ENCODE measurements around the gene AGBL3.

The AGBL3 gene

DNA sequence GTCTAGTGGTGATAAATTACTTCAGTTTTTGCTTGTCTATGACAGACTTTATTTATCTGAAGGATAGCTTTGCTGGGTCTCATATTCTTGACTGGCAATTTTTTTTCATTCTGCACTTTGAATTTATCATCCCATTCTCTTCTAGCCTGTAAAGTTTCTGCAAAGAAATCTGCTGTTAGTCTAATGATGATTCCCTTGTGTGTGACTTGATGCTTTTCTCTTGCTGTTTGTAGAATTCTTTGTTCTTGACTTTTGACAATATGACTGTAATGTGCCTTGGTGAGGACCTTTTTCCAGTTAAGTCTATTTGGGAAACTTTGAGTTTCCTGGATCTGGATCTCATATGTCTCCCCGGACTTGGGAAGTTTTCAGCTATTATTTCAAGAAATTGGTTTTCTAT, 102.3 kb downstream of the AGBL3 start:
- H3K9ac ChIP-seq (ENCODE audit: low read length): no peak overlapping the region
- H3K4me3 ChIP-seq (ENCODE audit: low read length): no peak overlapping the region
- H3K4me2 ChIP-seq (ENCODE audit: low read depth, low read length): no peak overlapping the region
- H3K4me1 ChIP-seq (ENCODE audit: low read length): no peaks in the 10 kb centered on the region
- H3K79me2 ChIP-seq (ENCODE audit: low read length): no peaks in the 10 kb centered on the region
- H3K9me2 ChIP-seq (replicated peaks; ENCODE audit: insufficient read depth, low read length): 0 out of 2 replicates have a peak, but pooled peaks cover 2% of the 10 kb centered on the region
- TF ChIP-seq EZH2phosphoT487 (IDR thresholded peaks at IDR 0.05; ENCODE audit: low read length) (no peak), EZH2 (optimal IDR thresholded peaks at IDR 0.05; ENCODE audit: low read depth, low read length) (no peak)
- TF ChIP-seq, protein P1, sequence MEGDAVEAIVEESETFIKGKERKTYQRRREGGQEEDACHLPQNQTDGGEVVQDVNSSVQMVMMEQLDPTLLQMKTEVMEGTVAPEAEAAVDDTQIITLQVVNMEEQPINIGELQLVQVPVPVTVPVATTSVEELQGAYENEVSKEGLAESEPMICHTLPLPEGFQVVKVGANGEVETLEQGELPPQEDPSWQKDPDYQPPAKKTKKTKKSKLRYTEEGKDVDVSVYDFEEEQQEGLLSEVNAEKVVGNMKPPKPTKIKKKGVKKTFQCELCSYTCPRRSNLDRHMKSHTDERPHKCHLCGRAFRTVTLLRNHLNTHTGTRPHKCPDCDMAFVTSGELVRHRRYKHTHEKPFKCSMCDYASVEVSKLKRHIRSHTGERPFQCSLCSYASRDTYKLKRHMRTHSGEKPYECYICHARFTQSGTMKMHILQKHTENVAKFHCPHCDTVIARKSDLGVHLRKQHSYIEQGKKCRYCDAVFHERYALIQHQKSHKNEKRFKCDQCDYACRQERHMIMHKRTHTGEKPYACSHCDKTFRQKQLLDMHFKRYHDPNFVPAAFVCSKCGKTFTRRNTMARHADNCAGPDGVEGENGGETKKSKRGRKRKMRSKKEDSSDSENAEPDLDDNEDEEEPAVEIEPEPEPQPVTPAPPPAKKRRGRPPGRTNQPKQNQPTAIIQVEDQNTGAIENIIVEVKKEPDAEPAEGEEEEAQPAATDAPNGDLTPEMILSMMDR (IDR thresholded peaks at IDR 0.05; ENCODE audit: low read length): no peak
- H2AFZ ChIP-seq (ENCODE audit: low read length): no peak overlapping the region
- no peaks in the 10 kb centered on the region for H3K27me3 ChIP-seq (replicated peaks; ENCODE audit: insufficient read depth, low read length)
- no peaks in the 10 kb centered on the region for H3F3A ChIP-seq (ENCODE audit: insufficient read depth, low read length)
- DNase-seq: no peak
- H3K27ac ChIP-seq (ENCODE audit: low read length): no peak overlapping the region
- H3K36me3 ChIP-seq (replicated peaks; ENCODE audit: insufficient read depth, low read length): no peaks in the 10 kb centered on the region
- H4K20me1 ChIP-seq (ENCODE audit: insufficient read depth, low read length): no peaks in the 10 kb centered on the region
- H3K9me3 ChIP-seq (replicated peaks; ENCODE audit: insufficient read depth, low read length): no peaks in the 10 kb centered on the region

- H3K9me2 ChIP-seq (replicated peaks; ENCODE audit: insufficient read depth, low read length): 0 out of 2 replicates have a peak, but pooled peaks cover 2% of the 10 kb centered on the region
- TF ChIP-seq EZH2 (optimal IDR thresholded peaks at IDR 0.05; ENCODE audit: low read depth, low read length) (no peak), EZH2phosphoT487 (IDR thresholded peaks at IDR 0.05; ENCODE audit: low read length) (no peak)
- no peak for DNase-seq
- no peaks in the 10 kb centered on the region for H4K20me1 ChIP-seq (ENCODE audit: insufficient read depth, low read length)
- H3K4me1 ChIP-seq (ENCODE audit: low read length): no peaks in the 10 kb centered on the region
- H3K36me3 ChIP-seq (replicated peaks; ENCODE audit: insufficient read depth, low read length): no peaks in the 10 kb centered on the region
- H3F3A ChIP-seq (ENCODE audit: insufficient read depth, low read length): no peaks in the 10 kb centered on the region
- H3K79me2 ChIP-seq (ENCODE audit: low read length): no peaks in the 10 kb centered on the region
- no peak overlapping the region for H2AFZ ChIP-seq (ENCODE audit: low read length)
- H3K9me3 ChIP-seq (replicated peaks; ENCODE audit: insufficient read depth, low read length): no peaks in the 10 kb centered on the region
- no peak overlapping the region for H3K27ac ChIP-seq (ENCODE audit: low read length)
- no peak overlapping the region for H3K9ac ChIP-seq (ENCODE audit: low read length)
- no peaks in the 10 kb centered on the region for H3K27me3 ChIP-seq (replicated peaks; ENCODE audit: insufficient read depth, low read length)
- no peak overlapping the region for H3K4me2 ChIP-seq (ENCODE audit: low read depth, low read length)
- H3K4me3 ChIP-seq (ENCODE audit: low read length): no peak overlapping the region
Measured at GRCh38 chr7:135091717-135092116, 105.4 kb downstream of the AGBL3 start.

- Histone ChIP-seq H3K9me3 (replicated peaks; ENCODE audit: insufficient read depth, low read length) (no peaks in the 10 kb centered on the region), H3K9ac (ENCODE audit: low read length) (no peak overlapping the region), H3K4me3 (ENCODE audit: low read length) (no peak overlapping the region), H2AFZ (ENCODE audit: low read length) (no peak overlapping the region), H3K27me3 (replicated peaks; ENCODE audit: insufficient read depth, low read length) (no peaks in the 10 kb centered on the region), H3K79me2 (ENCODE audit: low read length) (no peaks in the 10 kb centered on the region), H3K27ac (ENCODE audit: low read length) (no peak overlapping the region), H3K36me3 (replicated peaks; ENCODE audit: insufficient read depth, low read length) (no peaks in the 10 kb centered on the region), H3K4me1 (ENCODE audit: low read length) (no peaks in the 10 kb centered on the region), H4K20me1 (ENCODE audit: insufficient read depth, low read length) (no peaks in the 10 kb centered on the region), H3F3A (ENCODE audit: insufficient read depth, low read length) (no peaks in the 10 kb centered on the region), H3K9me2 (replicated peaks; ENCODE audit: insufficient read depth, low read length) (0 out of 2 replicates have a peak, but pooled peaks cover 2% of the 10 kb centered on the region), H3K4me2 (ENCODE audit: low read depth, low read length) (no peak overlapping the region)
- TF ChIP-seq EZH2 (optimal IDR thresholded peaks at IDR 0.05; ENCODE audit: low read depth, low read length): no peak
- TF ChIP-seq, protein P1 (IDR thresholded peaks at IDR 0.05; ENCODE audit: low read length): no peak
- DNase-seq: no peak
Measured at GRCh38 chr7:135094472-135095237, 108.3 kb downstream of the AGBL3 start.

- Histone ChIP-seq H4K20me1 (ENCODE audit: insufficient read depth, low read length) (no peaks in the 10 kb centered on the region), H3K4me1 (ENCODE audit: low read length) (no peaks in the 10 kb centered on the region), H3K9me2 (replicated peaks; ENCODE audit: insufficient read depth, low read length) (0 out of 2 replicates have a peak, but pooled peaks cover 2% of the 10 kb centered on the region), H3K9ac (ENCODE audit: low read length) (no peak overlapping the region), H3K4me3 (ENCODE audit: low read length) (no peak overlapping the region), H3K27ac (ENCODE audit: low read length) (no peak overlapping the region), H2AFZ (ENCODE audit: low read length) (no peak overlapping the region), H3K79me2 (ENCODE audit: low read length) (no peaks in the 10 kb centered on the region), H3K4me2 (ENCODE audit: low read depth, low read length) (no peak overlapping the region), H3K9me3 (replicated peaks; ENCODE audit: insufficient read depth, low read length) (no peaks in the 10 kb centered on the region), H3F3A (ENCODE audit: insufficient read depth, low read length) (no peaks in the 10 kb centered on the region), H3K27me3 (replicated peaks; ENCODE audit: insufficient read depth, low read length) (no peaks in the 10 kb centered on the region), H3K36me3 (replicated peaks; ENCODE audit: insufficient read depth, low read length) (no peaks in the 10 kb centered on the region)
- no peak for TF ChIP-seq EZH2 (optimal IDR thresholded peaks at IDR 0.05; ENCODE audit: low read depth, low read length)
- TF ChIP-seq, protein P1 (IDR thresholded peaks at IDR 0.05; ENCODE audit: low read length): no peak
- TF ChIP-seq EZH2phosphoT487 (IDR thresholded peaks at IDR 0.05; ENCODE audit: low read length): no peak
- DNase-seq: no peak
Measured at GRCh38 chr7:135095450-135095849, 109.1 kb downstream of the AGBL3 start.

Measured in MM.1S (cell line).